Right cardiac atrium (tissue), 5 donors: Measurements from ENCODE around the gene PLXNA2. TPM values are rescaled to one million over a fixed set of nuclear protein-coding genes. Genes with fewer than 3 reads are reported as not detected.

ENCODE experiments used
- ATAC-seq, 2 donors: fragments of 200-7000 bp; cut with Tn5 transposase; one replicate each; pipeline versions ENCODE4 v1.8.0 to v1.9.1; 2020; ENCODE audit warnings: moderate library complexity in 2 of 2, mild to moderate bottlenecking in 1 of 2
- DNase-seq, 3 donors: peaks; one replicate each; pipeline ENCODE4 v3.0.0-alpha.2; 2020
- H3K27ac ChIP-seq: one replicate; pipeline ENCODE4 v1.5.1; 2013; ENCODE audit warnings: mild to moderate bottlenecking, low read length, control low read depth, moderate library complexity
- H3K27me3 ChIP-seq: one replicate; pipeline ENCODE4 v1.6.1; 2013; ENCODE audit not compliant: control insufficient read depth, insufficient read depth
- H3K4me1 ChIP-seq: one replicate; pipeline ENCODE4 v1.6.1; 2013; ENCODE audit warnings: low read length; ENCODE audit not compliant: control insufficient read depth, insufficient read depth
- H3K4me3 ChIP-seq: one replicate; pipeline ENCODE4 v1.5.1; 2013; ENCODE audit warnings: low read length, control low read depth
- H3K9me3 ChIP-seq: one replicate; pipeline ENCODE4 v1.6.1; 2013; ENCODE audit warnings: low read length; ENCODE audit not compliant: control insufficient read depth
- WGBS: extraction: QIAGEN DNeasy Blood & Tissue Kit; methylation state at CpG from one replicate; pipeline ENCODE4 v1.1.7; 2013; 5-methylcytosine and 5-hydroxymethylcytosine counted together
- intact Hi-C, 4 donors: fragments of 100-400 bp; cut with DNase I; formaldehyde crosslinking; loops; one replicate each; pipeline versions ENCODE4 v1.11.0 to v1.14.0; 2022 to 2023
- polyA plus RNA-seq: library from polyadenylated mRNA; stranded (reverse); fragments of 200-250 nt; gene quantifications from one replicate; pipeline ENCODE4 v1.2.3, GENCODE V29; 2013
- total RNA-seq, 4 donors: library from RNA; stranded (reverse); fragmentation: NEBNext Ultra II Directional; extraction: Animal tissue kit (Norgen Biotek cat#: 25700); gene quantifications; one replicate each; pipeline ENCODE4 v1.2.1, GENCODE V29; 2021
- donor health status: healthy with polysubstance abuse.
- donor health status: DM: no; HTN: yes; CAD: no.
- donor health status: DM: no; HTN: no; CAD: no.
- donor health status: DM: no; HTN: yes; CAD: no; lungs with severe emphysema.
- donor health status: DM: yes; HTN: yes; CAD: no.

The PLXNA2 gene
- total and polyA plus RNA-seq, 5 donors, result 7.3 to 26.6 (median 16.4) TPM

GRCh38 chr1:208187499-208188041 is 56.6 kb downstream of the PLXNA2 start:
- WGBS, result 76% methylated on average over 7 of the region's 7 CpGs
- H3K27me3 ChIP-seq, result no peaks in the 10 kb centered on the region
- intact Hi-C loops, result no loop called here
- no peaks in the 10 kb centered on the region for H3K9me3 ChIP-seq
- DNase-seq (no peak), ATAC-seq (no peak)
- H3K4me1 ChIP-seq, result peaks cover 10% of the 10 kb centered on the region
- no peak overlapping the region for H3K27ac ChIP-seq
- no peak overlapping the region for H3K4me3 ChIP-seq

DNA sequence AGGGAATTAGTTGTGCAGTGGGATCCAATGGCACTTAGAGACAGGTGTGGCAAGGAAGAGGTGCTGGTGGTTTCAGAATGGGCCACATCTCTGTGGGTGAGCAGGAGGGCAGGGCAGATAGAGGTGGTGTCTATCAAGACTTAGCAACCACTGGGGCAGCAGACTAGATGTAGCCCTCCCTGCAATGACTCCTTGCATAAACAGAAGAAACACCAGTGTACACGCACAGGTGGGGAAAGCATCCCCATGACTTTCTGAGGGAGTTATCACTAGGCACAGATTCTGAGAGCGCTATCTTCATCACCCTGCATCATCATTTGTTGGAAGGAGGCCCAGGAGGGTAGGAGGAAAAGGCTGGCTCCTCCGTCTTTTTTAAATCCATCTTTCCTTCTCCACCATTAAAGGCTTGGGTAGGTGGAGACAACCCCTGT is 58.4 kb downstream of the PLXNA2 start:
- intact Hi-C loops, result no loop called here
- peaks cover 15% of the 10 kb centered on the region for H3K4me1 ChIP-seq

GRCh38 chr1:208184966-208185654 is 59.1 kb downstream of the PLXNA2 start:
- intact Hi-C loops, result no loop called here
- no peak for DNase-seq
- Histone ChIP-seq H3K9me3 (no peaks in the 10 kb centered on the region), H3K27me3 (no peaks in the 10 kb centered on the region), H3K4me1 (peaks cover 22% of the 10 kb centered on the region), H3K27ac (peak overlapping the region; percentile 19), H3K4me3 (no peak overlapping the region)
- WGBS, result 67% methylated on average over 5 of the region's 5 CpGs
- no peak for ATAC-seq

More for the DNA sequence above, 58.4 kb downstream of the PLXNA2 start:
- 92% methylated on average over 3 of the region's 3 CpGs for WGBS
- Histone ChIP-seq H3K27me3 (no peaks in the 10 kb centered on the region), H3K27ac (no peak overlapping the region), H3K4me3 (no peak overlapping the region), H3K9me3 (no peaks in the 10 kb centered on the region)
- DNase-seq, result no peak
- ATAC-seq, result no peak

DNA sequence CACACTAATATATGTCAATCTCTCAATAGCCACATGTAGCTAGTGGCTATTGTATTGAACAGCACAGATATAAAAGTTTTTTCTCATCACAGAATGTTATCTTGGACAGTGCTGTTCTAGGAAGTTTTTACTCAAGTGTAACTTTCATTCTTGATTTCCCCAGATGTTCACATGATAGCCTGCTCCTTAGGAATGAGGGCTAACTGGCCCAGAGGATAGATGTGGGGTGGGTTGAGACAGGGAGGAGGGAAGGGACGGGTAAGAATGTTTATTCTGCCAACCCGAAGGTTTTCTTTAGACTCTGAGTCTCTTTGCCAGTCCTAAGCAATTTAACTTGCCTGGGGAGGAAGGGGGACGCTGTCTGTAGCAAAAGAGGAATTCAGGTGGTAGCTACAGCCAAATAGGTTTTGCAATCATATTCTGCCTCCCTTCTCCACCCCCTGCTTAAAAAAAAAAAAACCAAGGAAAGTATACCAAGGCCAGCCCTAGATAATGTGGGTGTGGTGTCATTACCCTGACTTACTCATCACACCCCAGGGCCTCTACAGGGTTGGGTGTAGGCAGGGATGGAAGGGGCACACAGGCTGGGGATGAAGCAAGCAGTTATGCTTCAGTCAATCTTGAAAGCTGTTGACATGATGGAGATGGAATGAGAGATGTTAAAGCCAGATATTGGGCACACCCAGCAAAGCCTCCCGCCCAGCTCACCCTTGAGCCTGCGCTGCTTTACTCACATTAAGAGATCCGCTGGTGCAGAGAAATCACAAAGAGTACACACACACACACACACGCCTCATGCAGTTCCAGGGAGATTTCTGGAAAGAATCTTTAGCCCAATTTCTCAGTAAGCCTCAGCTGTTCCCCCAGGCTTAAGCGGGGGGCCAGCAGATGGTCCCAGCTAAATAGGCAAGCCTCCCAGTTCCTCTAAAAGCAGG is 59.9 kb downstream of the PLXNA2 start:
- ATAC-seq (peak; percentile 88 to 95), DNase-seq (peak in 2 of 3 donors; percentile 75 to 77)
- H3K4me1 ChIP-seq, result peaks cover 26% of the 10 kb centered on the region
- intact Hi-C loops, result no loop called here
- H3K9me3 ChIP-seq, result no peaks in the 10 kb centered on the region
- H3K27ac ChIP-seq, result peak overlapping the region; percentile 19
- no peaks in the 10 kb centered on the region for H3K27me3 ChIP-seq
- H3K4me3 ChIP-seq, result no peak overlapping the region
- WGBS, result 64% methylated on average over 8 of the region's 8 CpGs

DNA sequence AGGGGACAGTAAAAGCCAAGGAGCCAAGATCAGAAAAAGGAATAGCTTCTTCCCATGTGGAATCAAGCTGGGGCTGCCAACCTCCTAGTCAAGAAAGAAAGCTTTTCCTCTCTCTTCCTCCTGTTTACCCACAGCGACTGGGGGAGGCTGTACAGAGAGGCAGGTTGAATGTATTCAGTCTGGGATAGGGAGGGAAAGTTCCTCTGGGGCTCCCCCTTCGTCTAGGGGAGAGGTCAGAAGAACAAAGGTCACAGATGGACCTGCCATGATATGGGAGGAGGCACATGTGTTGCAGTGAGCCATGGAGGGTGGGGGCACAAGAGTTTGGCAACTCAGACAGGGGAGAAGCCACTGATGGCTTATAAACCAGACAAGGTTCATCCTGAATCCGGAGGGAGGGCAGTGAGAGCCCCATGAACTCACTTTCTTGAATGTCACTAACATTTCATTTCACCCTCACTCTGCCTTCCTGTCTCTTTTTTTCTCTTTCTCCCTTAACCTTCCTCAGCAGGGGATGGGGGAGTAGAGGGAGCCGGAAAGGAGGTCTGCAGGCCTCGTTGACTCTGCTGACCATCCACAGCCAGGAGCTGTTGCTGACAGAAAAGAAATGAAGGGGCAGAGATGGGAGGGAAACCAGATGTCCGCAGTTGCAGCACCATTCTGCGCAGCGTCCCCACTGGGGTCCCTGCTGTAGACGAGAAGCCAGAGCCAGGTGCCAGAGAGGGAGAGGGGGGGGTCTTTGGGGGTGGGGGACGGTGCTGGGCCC is 61.1 kb downstream of the PLXNA2 start:
- H3K27me3 ChIP-seq, result no peaks in the 10 kb centered on the region
- H3K27ac ChIP-seq, result no peak overlapping the region
- no peak for ATAC-seq
- WGBS, result 68% methylated on average over 10 of the region's 10 CpGs
- H3K4me1 ChIP-seq, result peaks cover 28% of the 10 kb centered on the region
- no peaks in the 10 kb centered on the region for H3K9me3 ChIP-seq
- DNase-seq, result no peak
- no peak overlapping the region for H3K4me3 ChIP-seq
- intact Hi-C loops, result no loop called here

DNA sequence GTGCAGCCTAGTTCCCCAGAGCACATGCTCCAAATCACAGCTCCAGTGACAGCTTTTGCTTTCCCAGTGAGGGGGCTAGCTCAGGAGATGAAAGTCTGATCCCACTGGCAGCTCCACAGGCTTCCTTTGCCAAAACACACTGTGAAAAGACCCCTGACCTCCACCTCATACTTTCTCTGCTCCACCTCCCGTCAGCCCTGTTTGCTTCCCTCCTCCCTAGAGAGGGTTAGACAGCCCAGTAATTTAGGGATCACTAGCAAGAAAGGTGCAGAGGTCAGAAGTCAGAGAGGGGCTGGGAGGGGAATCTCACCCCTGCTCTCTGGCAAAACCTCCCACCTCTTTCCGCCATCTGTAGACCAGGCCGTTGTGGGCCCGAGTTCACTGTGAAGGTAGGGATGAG is 62.8 kb downstream of the PLXNA2 start:
- WGBS, result 57% methylated on average over 4 of the region's 4 CpGs
- Histone ChIP-seq H3K4me1 (peaks cover 28% of the 10 kb centered on the region), H3K27ac (no peak overlapping the region), H3K27me3 (no peaks in the 10 kb centered on the region), H3K9me3 (no peaks in the 10 kb centered on the region), H3K4me3 (no peak overlapping the region)
- ATAC-seq (no peak), DNase-seq (no peak)
- intact Hi-C loops, result no loop called here

DNA sequence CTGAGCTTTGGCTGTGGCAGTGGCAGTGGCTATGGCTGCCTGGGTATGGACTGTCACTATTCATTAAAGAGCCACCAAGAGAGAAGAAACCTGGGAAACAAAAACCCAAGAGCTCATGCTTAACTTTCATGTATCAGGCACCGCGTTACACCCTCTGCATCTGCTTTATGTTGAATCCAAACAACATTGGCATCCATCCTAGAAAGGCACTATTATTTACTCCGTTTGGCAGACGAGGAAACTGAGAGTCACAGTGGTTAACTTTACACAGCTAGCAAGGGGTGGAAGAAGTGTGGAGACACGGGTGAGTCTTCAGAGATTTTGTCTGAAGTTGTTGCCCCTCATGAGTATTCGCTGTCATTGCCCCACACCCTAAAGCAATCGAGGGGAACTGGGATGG is 63.8 kb downstream of the PLXNA2 start:
- Histone ChIP-seq H3K4me3 (no peak overlapping the region), H3K9me3 (no peaks in the 10 kb centered on the region), H3K27ac (no peak overlapping the region), H3K27me3 (no peaks in the 10 kb centered on the region), H3K4me1 (peaks cover 25% of the 10 kb centered on the region)
- intact Hi-C loops, result no loop called here
- ATAC-seq, result no peak
- 63% methylated on average over 7 of the region's 7 CpGs for WGBS
- DNase-seq, result no peak

DNA sequence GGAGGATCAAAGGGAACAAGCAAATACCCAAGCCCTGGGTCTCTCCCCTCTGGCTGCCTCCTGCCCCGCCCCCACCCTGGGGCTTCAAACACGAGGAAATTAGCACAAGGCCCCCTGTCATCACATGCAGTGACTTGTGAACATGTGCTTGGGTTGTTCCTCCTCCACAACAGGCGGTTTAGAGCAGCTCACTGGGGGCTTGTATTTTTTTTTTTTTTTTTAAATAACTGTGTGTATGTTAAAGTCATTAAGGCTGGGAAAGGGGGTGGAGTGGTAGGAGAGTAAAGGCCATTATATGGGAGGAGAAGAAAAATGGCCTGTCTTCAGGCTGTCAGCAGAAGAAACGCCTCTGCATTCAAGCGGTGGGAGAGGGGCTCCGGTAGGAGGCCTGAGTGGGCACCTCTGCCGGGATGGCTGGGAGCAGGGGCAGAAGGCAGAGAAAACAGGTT is 64.2 kb downstream of the PLXNA2 start:
- Histone ChIP-seq H3K9me3 (no peaks in the 10 kb centered on the region), H3K27me3 (no peaks in the 10 kb centered on the region), H3K4me3 (no peak overlapping the region), H3K4me1 (peaks cover 28% of the 10 kb centered on the region), H3K27ac (no peak overlapping the region)
- DNase-seq (no peak), ATAC-seq (no peak)
- 70% methylated on average over 7 of the region's 7 CpGs for WGBS
- intact Hi-C loops, result no loop called here

GRCh38 chr1:208179263-208179816 is 64.8 kb downstream of the PLXNA2 start:
- ATAC-seq (peak; percentile 51 to 81), DNase-seq (peak in 2 of 3 donors; percentile 64 to 74)
- Histone ChIP-seq H3K4me1 (peaks cover 28% of the 10 kb centered on the region), H3K27me3 (no peaks in the 10 kb centered on the region), H3K4me3 (no peak overlapping the region), H3K27ac (no peak overlapping the region), H3K9me3 (no peaks in the 10 kb centered on the region)
- intact Hi-C loops, result no loop called here
- WGBS, result 52% methylated on average over 6 of the region's 6 CpGs

DNA sequence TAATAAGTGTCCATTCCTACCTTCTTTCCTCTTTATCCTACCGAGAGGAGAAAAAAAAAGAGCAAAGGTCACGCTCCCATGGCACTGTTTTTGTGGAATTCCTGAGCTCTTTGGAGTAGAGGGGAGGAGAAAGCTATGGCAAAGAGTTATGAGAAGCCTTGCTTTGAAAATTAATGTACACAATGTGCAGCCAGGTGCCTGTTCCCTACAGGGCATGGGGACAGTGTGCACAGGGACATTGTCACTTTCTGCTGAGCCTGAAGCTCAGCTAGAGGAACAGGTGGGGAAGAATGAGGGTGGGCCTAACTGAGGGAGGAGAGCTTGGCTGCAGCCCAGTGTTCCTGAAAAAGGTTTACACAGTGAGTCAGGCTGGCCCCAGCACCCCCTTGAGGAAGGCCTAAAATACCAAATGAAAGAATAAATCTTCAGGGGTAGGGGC is 66.1 kb downstream of the PLXNA2 start:
- Histone ChIP-seq H3K9me3 (no peaks in the 10 kb centered on the region), H3K4me1 (peaks cover 28% of the 10 kb centered on the region), H3K27me3 (no peaks in the 10 kb centered on the region), H3K27ac (no peak overlapping the region), H3K4me3 (no peak overlapping the region)
- intact Hi-C loops, result no loop called here
- ATAC-seq, result peak in 1 of 2 donors; percentile 31
- WGBS, result 79% methylated on average over 2 of the region's 2 CpGs
- no peak for DNase-seq
